ENCODE results near the gene TEX30.

DNA sequence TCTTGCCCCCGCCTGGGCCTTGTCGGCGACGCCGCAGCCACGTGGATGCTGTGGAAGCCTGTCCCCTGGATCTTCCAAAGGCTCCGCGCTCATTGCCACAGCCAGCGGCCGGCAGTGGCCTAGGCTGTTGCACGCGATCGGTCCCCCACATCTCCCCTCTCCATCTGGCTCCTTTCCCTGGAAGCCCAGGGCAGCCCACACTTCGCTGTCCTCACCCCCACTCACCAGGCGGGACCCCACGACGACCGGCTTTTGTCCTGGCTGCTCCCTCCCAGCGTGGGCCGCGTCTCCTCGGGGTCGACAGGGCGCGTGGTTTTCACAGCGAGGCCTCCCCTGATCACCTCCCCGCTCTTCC, 605 bp upstream of the TEX30 start:
- no peak for TF ChIP-seq CTCF (IDR thresholded peaks at IDR 0.05)
- no peak for TF ChIP-seq POLR2AphosphoS5 (IDR thresholded peaks at IDR 0.05)

Measured in gastroesophageal sphincter (tissue), 3 donors.